ENCODE results near the gene CDIPT.
"Not testable (repeated sequence)": the region's sequence is repeated elsewhere in the genome, so short reads cannot be mapped to it uniquely, and the experiment has no call there.

CDIPT gene

DNA sequence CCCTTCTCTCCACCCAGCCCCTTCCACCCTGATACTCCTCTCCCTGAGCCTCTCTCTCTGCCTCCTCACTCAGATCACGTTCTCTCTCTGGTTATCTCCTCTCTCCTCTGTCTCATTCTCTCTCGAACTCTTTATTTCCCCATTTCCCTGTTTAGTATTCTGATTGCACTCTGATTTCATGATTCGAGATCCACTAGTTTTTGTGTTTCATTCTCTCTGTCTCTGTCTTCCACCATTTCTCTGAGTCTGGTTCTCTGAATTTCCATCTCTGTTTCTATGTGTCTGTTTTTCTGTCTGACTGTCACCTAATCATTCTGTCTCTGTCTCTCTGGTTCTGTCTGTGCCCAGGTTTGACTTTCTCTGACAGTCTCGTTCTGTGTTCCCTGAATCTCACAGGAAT, 34.3 kb upstream of the CDIPT start:
- DNase-seq (ENCODE audit: low read depth, low spot score) = no peak

GRCh38 chr16:29896841-29897240, 33.8 kb upstream of the CDIPT start:
- DNase-seq (ENCODE audit: low read depth, low spot score) = no peak

DNA sequence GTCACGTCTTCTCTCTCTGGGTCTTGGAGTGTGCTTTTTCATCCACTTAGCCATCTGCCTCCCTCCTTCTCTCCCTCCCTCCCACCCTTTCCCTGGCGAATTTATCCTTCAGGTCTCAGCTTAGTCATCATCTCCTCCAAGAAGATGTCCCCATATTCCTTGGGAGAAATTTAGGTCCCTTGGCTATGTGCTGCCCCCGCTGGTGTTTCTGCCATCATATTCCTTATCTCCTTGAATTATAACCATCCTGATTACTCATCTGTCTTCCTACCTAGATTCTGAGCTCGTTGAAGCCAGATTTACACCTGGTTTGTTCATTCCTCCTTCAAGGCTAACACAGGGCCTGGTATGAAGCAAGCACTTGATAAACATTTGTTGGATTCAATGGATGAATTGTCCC, 31.3 kb upstream of the CDIPT start:
- no peak for DNase-seq (ENCODE audit: low read depth, low spot score)

DNA sequence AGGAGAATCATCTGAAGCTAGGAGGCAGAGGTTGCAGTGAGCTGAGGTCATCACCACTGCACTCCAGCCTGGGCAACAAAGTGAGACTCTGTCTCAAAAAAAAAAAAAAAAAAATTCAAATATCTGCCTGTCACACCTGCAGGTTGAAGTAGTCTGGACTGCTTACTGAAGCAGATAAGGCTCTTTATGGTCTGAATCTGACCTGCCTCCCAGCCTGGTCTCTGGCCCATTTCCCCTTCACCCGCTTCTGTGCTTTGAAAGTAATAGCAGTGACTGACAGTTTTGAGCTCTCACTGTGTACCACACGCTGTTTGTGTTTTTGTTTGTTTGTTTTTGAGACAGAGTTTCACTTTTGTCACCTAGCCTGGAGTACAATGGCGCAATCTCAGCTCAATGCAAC, 30.5 kb upstream of the CDIPT start:
- no peak for DNase-seq (ENCODE audit: low read depth, low spot score)

DNA sequence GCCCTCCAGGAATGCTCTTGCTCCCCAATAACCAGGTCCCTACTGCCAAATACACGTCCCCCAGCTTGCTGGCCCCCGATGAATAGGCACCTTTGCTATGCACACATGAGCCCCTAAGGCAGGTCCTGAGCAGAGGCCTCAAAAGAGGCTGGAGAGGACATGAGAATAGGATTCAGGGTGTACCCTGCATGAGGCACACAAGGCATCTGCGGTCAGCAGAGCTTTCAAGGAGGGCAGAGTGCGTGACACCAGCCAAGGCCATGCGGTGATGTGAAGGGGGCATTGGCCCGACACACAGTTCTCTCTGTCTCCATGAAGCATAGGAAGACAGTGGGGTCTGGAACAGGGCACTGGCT, 29.4 kb upstream of the CDIPT start:
- no peak for DNase-seq (ENCODE audit: low read depth, low spot score)

- DNase-seq (ENCODE audit: low read depth, low spot score) = no peak
Observed at GRCh38 chr16:29891525-29892457, 28.8 kb upstream of the CDIPT start.

DNA sequence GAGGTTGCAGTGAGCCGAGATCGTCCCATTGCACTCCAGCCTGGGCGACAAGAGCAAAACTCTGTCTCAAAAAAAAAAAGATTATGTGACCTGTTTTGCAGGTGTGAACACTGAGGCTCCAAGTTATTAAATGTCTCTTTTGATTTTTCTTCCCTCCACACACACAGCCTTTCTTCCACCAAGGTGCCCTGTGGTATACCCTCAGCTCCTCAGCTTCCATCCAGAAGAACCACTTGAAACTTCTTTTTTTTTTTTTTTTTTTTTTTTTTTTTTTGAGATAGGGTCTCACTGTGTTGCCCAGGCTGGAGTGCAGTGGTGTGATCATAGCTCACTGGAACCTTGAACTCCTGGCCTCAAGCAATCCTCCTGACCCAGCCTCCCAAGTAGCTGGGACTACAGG, 26.3 kb upstream of the CDIPT start:
- DNase-seq (ENCODE audit: low read depth, low spot score) = not testable (repeated sequence)

GRCh38 chr16:29883987-29884386, 21.0 kb upstream of the CDIPT start:
- DNase-seq (ENCODE audit: low read depth, low spot score) = no peak

GRCh38 chr16:29881050-29881449, 18.0 kb upstream of the CDIPT start:
- no peak for DNase-seq (ENCODE audit: low read depth, low spot score)

DNA sequence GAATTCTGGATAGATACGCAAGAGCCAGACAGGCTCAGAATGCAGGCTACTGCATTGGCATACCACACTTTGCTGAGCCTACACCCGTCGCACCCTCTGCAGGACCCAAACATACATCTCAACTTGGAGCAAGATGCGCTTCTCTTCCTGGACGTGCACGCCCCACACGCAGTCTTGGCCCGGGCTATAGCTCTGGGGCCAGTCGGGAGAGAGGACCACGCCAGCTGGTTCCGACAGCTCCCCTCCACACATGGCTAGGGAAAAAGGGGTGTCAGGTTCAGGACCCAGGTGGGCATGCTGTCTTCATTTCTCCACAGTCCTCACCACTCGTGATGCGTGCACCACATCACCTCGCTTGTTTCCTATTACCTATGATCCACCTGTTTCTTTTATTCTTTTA, 15.1 kb upstream of the CDIPT start:
- DNase-seq (ENCODE audit: low read depth, low spot score) = no peak

DNA sequence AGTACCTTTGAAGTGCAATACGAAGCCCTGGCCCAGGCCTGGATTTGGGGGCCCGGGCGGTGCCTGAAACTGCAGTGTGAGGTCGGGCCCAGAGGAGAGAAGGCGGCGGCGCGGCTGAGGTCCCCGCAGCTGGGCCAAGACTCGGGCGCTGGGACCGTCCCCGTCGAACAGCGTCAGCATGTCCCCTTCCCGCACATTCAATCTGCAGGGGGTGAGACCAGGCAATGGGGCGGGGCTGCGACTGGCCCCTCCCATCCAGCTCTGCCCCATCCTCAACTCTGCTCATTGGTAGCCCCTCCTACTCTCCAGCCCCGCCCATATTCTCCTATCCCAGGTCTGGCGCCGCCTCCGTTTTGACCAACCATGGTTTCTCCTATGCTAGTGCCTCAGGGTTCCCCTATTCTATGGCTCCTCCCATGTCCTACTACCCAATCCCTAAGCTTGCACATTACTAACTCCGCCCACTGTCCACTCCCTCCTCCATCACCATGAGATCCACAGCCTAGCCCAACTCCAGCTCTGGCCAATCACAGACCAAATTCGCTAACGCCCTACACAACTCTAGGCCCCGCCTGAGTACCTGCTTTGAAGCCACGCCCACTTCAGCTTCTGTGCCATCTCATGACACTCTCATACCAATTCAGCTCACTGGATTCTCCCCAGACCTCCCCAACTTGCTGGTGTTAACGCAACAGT, 14.4 kb upstream of the CDIPT start:
- DNase-seq (ENCODE audit: low read depth, low spot score) = no peak

DNA sequence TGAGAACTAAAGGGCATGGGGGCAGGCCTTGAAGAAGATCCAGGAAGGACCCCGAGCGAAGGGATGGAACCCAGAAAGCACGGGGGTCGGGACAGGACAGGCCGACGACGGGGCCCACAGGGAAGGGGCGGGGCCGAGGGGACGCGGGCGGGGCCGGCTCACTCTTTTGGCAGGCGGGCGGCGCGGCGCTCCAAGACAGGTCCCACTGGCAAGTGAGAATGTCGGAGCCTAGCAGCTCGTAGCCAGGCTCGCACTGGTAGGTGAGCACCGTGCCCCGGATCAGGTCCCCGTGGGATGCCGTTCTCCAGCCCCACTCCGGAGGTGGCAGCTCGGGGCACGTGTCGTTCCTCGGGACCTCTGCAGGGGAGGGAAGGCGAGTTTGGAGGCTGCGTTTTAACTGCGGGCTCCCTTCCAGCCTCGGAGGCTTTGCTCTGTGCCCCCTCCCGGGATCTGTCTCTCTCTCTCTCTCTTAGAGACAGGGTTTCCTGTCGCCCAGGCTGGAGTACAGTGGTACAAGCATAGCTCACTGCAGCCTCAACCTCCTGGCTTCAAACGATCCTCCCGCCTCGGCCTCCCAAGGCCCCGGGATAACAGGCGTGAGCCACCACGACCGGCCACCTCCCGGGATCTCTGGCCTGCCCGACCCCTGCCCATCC, 13.7 kb upstream of the CDIPT start:
- no peak for DNase-seq (ENCODE audit: low read depth, low spot score)

- no peak for DNase-seq (ENCODE audit: low read depth, low spot score)
Observed at GRCh38 chr16:29876217-29876593, 13.2 kb upstream of the CDIPT start.

DNA sequence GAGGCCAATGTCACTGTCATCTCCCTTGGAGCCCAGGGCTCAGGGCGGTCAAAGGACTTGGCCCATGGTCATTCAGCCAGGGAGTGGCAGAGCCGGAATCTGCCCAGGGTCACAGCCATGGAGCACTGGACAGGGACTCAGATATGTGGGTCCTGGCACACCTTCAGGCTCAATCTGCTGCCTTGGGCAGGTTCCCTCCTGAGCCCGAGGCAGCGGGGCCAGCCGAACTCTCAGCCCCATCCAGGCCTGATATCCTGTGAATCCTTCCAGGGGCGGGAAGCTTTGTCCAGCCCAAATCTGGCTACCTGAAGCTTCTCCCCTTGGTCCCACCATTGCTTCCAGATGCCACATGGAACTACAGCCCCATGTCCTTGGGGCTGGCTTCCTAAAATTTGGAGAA, 12.2 kb upstream of the CDIPT start:
- DNase-seq (ENCODE audit: low read depth, low spot score) = no peak

DNA sequence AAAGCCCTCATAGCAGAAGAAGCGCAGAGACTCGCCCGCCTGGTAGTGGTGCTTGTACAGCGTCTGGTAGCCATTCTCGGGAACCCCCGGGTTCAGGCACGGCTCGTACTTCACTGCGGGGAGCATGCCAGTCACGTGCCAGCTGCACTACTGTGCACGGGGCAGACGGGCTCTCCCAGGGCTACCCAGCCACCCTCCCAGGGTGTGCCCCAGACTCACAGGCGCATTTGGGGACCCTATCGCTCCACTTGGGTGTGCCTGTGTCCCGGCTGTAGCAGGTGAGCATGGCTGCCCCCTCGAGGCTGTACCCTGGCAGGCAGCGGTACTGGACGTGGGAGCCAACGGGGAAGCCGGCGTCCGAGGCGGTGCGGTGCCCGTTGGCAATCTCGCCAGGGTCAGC, 10.3 kb upstream of the CDIPT start:
- DNase-seq (ENCODE audit: low read depth, low spot score) = no peak

- DNase-seq (ENCODE audit: low read depth, low spot score) = no peak
Observed at GRCh38 chr16:29871822-29872546, 9.0 kb upstream of the CDIPT start.

DNA sequence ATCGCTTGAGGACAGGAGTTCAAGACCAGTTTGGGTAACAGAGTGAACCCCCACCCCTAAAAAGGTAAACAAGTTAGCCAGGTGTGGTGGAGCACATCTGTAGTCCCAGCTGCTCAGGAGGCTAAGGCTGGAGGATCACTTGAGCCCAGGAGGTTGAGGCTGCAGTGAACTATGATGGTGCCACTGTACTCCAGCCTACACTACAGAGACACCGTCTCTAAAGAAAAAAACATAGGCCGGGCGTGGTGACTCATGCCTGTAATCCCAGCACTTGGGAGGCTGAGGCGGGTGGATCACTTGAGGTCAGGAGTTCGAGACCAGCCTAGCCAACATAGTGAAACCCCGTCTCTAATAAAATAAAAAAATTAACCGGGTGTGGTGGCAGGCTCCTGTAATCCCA, 6.0 kb upstream of the CDIPT start:
- not testable (repeated sequence) for DNase-seq (ENCODE audit: low read depth, low spot score)

DNA sequence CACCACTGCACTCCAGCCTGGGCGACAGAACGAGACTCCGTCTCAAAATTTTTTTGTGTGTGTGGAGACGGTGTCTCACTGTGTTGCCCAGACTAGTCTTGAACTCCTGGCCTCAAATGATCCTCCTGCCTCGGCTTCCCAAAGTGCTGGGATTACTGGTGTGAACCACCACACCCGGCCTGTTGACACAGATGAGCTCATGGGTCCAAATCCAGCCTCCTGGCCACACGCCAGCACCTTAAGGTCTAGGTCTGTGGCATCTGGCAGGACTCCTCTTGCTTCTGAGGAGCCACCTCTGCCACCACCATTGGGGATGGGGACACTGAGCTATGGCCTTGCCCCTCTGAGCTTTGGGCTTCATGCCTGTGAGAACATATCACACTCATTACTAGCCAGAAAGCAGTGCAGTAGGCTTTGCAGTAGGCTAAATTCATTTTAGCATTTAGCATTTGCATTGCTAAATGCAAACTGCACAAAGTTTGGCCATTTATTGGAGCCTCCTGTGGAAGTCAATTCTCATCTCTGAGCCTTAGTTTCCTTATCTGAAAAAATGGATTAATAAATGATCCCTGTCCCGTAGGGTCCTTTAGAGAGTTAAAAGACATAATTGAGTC, 5.5 kb upstream of the CDIPT start:
- no peak for DNase-seq (ENCODE audit: low read depth, low spot score)

DNA sequence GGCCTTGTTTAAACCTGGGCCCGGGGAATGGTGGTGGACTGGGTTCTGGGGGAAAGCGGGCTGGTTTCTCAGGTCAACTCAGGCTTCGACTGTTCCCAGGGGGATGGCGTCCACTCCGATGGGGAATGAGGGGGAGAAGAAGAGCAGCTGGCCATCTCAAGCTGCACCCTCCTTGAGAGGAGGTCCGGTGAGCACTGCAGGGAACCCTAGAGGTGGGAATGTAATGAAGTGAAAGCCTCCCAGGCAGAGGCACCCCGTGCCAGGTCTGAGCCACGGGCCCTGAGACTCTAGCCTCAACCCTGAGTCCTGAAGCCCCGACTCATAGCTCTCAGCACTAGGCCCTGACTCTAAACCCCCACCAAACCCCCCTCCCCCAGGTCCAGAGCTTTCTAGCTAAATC, 1.2 kb upstream of the CDIPT start:
- DNase-seq (ENCODE audit: low read depth, low spot score) = no peak

- DNase-seq (ENCODE audit: low read depth, low spot score) = no peak
Observed at GRCh38 chr16:29863669-29863984, 601 bp upstream of the CDIPT start.

DNA sequence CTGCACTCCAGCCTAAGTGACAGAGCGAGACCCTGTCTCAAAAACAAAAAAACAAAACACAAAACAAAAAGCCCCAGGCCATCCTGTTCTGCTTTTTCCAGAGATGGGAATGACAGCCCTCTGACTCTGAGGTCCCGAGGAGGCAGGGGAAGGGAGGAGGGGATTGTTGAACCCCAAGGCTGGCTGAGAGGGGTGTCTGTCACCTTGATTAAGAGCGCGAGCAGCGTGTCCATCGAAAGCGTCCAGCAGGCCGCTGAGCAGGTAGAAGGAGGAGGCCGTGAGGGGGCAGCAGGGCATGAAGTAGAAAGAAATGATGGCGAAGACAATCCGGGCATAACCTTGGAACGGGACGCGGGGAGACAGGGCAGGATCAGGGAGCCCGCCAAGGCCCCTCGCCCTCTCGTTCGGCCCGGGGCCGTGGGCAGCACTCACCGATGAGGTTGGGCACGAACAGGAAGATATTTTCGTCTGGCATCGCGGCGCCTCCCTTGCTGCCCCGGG, 593 bp downstream of the CDIPT start:
- DNase-seq (ENCODE audit: low read depth, low spot score) = peak; percentile 58

- no peak for DNase-seq (ENCODE audit: low read depth, low spot score)
Observed at GRCh38 chr16:29860218-29860617, 2.8 kb downstream of the CDIPT start.

Measured in astrocyte of the hippocampus (primary cell).